HG03439 (cell line): Measurements from ENCODE around the gene DYNLT4.
"Not testable (repeated sequence)": the region's sequence is repeated elsewhere in the genome, so short reads cannot be mapped to it uniquely, and the experiment has no call there.

Source experiments
- ATAC-seq: cut with Tn5 transposase; IDR thresholded peaks from one replicate; pipeline ENCODE4 v1.9.1; 2021; ENCODE audit warnings: mild to moderate bottlenecking, moderate library complexity; ENCODE audit not compliant: unreplicated experiment

The DYNLT4 gene

DNA sequence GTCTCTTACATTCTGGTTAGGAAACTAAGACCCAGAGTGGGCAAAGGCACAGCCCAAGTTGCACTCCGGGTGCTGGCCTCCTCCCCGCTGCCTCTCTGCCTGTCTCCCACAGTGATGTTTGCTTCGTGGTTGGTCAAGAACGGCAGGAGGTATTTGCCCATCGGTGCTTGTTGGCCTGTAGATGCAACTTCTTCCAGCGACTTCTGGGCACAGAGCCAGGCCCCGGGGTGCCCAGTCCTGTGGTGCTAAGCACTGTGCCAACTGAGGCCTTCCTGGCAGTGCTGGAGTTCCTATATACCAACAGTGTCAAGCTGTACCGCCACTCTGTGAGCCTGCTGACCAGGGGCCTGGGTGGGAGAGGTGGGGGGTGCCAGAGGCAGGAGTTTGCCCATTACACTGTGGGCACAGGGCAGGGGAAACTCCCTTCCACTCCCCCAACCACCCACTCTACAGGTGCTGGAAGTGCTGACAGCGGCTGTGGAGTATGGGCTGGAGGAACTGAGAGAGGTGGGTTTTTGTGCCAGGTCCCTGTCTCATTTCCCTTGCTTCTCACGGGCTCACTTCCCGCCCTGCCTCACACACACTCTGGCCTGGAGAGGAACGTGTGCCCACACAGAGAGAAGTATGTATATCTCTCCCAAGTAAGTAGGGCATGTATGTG lies 3.1 kb upstream of the DYNLT4 start:
- ATAC-seq: no peak

GRCh38 chr1:44808938-44809917 lies 2.1 kb upstream of the DYNLT4 start:
- peak; percentile 32 for ATAC-seq

- peak; percentile 39 for ATAC-seq
Observed at GRCh38 chr1:44808063-44808937, 1.1 kb upstream of the DYNLT4 start, which contains the start of gene BTBD19. BTBD19 (plus strand) TSS chr1:44808523; CDS start chr1:44808821, 298 bp downstream.

DNA sequence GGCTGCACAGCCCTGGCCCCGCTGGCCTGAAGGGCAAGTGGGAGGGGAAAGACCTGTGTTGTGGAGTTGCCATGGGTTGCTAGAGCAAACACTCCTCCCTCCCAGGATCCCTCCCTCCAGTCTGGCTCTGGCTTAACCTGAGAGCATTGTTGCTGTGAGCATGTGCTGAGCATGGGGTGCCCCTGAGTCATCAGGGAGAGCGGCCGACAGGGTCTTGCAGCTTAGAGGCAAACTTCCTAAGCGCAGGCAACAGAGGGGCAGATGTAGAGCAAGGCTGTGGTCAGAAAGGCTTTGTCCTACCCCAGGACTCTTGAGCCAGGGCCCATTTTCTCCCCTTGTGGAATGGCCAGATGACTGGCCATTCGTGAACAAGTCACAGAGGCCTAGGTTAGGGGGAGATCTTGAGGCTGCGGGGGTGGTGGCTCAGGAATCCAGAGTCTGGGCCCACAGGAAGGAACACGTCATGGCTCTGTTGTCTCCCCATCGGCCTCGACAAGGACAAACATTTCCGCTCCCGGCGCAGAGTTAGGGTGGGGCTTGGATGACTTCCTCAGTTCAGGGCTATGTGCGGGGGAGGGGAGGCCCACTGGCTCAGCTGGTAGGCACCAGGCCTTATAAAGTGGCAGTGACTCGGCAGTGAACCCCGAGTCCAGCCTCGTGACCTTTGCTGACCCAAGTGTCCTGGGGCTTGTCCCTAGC lies 362 bp upstream of the DYNLT4 start:
- peak; percentile 36 for ATAC-seq

DNA sequence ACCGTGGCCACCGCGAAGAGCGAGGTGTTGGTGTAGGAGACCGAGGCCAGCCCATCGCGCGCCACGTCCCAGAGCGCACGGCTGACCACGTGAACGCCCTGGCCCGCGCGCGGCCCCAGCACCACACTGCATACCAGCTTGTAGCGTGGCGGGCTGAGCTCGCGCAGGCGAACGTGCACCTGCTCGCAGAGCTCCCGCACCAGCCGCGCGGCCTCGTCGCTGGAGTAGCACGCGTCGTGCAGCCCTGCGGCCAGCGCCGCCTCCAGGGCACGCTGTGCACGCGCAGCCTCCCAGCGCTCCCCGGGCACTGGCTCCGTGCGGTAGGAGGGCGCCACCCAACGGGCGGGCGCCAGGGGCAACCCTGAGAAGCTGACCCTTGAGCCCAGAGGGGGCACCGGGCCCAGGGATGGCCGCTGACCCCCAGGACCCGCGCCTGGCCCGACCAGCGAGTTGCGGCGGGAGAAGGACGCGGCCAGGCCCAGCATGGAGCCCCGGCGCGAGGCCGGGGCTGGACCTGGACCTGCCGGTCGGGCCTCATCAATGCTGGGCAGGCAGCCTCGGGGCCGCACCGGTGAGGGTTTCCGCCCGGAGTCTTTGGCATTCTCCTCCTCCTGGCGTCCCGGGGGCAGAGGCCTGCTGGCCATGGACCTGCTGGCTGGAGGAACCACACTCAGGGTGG lies 987 bp downstream of the DYNLT4 start:
- no peak for ATAC-seq

GRCh38 chr1:44805311-44806024 lies 1.7 kb downstream of the DYNLT4 start:
- ATAC-seq: no peak

GRCh38 chr1:44803312-44804095 lies 3.6 kb downstream of the DYNLT4 start:
- ATAC-seq: no peak

- ATAC-seq: no peak
Observed at GRCh38 chr1:44803062-44803311, 4.2 kb downstream of the DYNLT4 start.

DNA sequence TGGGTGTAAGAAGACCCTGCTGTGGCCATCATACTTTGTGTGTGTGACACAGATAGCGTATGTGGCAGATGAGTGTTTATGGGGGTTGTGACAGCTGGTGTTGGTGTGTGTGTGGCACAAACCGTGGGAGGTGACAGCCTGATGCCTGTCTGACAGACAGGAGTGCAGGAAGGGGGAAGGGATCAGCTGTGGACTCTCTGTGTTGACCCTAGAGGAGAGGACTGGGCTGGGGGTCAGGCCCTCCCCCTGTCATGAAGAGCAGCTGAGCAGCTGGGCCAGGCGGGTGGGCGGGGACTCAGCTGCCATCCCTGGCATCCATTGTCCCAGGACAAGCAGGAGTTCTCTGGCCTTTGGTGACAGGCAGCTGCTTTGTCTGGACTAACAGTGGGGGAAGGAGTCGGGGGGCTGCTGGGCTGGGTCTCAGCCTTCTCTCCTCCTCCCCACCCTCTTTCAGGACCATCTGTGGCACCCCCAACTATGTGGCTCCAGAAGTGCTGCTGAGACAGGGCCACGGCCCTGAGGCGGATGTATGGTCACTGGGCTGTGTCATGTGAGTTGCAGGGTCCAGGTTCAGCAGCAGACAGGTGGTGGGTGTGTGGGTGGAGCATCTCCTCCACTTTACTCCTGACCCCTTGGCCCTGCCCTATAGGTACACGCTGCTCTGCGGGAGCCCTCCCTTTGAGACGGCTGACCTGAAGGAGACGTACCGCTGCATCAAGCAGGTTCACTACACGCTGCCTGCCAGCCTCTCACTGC lies 4.7 kb downstream of the DYNLT4 start:
- no peak for ATAC-seq

GRCh38 chr1:44801491-44802305 lies 5.5 kb downstream of the DYNLT4 start:
- no peak for ATAC-seq

- peak; percentile 77 for ATAC-seq
Observed at GRCh38 chr1:44799770-44800584, 7.2 kb downstream of the DYNLT4 start, which contains the start of gene PLK3. PLK3 (plus strand) TSS chr1:44800377; CDS start chr1:44800464, 87 bp downstream.

DNA sequence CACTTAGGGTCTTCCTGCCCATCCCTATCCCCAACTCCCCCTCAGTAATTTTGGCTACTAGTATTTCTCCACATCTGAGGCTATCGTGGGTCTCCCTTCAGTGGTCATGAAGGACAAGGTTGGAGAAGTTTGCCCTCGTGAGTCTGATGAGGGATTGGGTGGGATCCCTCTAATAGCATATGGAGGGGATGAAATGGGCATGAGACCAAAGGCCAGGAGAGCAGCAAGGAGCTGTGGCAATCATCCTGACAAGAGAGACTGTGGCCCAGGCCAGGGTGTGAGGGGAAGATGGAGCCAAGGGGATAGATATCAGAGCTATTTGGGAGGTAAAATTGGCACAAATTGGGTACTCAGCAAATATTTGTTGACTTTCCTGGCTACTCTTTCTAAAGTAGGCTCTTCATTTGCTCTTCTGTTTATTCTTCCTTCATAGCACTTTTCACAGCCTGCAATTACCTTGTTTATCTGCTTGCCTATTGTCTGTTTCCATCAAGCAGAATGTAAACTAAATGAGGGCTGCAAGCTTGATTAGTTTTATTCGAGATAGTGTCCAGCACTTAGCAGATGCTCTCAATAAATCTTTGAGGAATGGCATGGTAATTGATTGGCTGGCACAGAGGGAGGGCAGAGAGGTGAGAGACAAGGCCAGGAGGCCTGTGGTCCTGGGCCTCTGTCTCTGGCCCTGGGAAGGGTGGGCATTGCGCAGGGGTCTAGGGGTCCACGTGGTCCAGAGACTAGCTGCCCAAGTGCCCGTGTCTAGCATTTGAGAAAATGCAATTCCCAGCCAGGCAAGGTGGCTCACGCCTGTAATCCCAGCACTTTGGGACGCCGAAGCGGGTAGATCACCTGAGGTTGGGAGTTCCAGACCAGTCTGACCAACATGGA lies 8.4 kb downstream of the DYNLT4 start:
- no peak for ATAC-seq

DNA sequence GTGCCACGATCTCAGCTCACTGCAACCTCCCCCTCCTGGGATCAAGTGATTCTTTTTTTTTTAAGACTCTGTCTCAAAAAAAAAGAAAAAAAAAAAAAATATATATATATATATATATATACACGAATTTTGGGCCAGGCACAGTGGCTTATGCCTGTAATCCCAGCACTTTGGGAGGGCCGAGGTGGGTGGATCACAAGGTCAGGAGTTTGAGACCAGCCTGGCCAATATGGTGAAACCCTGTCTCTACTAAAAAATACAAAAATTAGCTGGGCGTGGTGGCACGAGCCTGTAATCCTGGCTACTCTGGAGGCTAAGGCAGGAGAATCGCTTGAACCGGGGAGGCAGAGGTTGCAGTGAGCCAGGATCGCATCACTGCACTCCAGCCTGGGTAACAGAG lies 9.3 kb downstream of the DYNLT4 start:
- ATAC-seq: not testable (repeated sequence)

- ATAC-seq: no peak
Observed at GRCh38 chr1:44792736-44793502, 14.2 kb downstream of the DYNLT4 start.
